ENCODE results near the gene APP. TPM values are rescaled to one million over a fixed set of nuclear protein-coding genes. Genes with fewer than 3 reads are reported as not detected.

The APP gene
- total RNA-seq, 1 donor, result 404 TPM

- no peak overlapping the region for H3K4me3 ChIP-seq (ENCODE audit: low read depth, low read length)
- no peak for DNase-seq (ENCODE audit: low read depth)
- TF ChIP-seq, protein P1, sequence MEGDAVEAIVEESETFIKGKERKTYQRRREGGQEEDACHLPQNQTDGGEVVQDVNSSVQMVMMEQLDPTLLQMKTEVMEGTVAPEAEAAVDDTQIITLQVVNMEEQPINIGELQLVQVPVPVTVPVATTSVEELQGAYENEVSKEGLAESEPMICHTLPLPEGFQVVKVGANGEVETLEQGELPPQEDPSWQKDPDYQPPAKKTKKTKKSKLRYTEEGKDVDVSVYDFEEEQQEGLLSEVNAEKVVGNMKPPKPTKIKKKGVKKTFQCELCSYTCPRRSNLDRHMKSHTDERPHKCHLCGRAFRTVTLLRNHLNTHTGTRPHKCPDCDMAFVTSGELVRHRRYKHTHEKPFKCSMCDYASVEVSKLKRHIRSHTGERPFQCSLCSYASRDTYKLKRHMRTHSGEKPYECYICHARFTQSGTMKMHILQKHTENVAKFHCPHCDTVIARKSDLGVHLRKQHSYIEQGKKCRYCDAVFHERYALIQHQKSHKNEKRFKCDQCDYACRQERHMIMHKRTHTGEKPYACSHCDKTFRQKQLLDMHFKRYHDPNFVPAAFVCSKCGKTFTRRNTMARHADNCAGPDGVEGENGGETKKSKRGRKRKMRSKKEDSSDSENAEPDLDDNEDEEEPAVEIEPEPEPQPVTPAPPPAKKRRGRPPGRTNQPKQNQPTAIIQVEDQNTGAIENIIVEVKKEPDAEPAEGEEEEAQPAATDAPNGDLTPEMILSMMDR (IDR thresholded peaks at IDR 0.05; ENCODE audit: insufficient read depth, low read length), result no peak
Measured at GRCh38 chr21:26142363-26142762, 28.2 kb downstream of the APP start.

DNA sequence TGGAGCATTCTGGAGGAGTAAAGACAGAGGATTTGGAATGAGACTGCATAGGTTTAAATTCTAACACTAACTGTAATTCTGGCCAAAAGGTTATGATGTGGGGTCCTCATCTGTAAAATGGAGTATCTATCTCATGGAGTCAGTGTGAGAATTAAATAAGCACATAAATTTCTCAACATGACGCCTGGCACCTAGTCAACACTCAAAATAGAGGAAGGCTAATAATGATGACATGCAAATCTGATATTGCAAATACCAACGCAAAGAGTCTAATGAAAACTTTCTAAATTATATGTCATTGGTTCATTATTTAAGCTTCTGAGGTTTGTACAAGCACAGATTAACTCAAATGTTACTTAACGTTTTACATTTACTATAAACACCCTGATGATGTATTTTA lies 29.6 kb downstream of the APP start:
- no peak for DNase-seq (ENCODE audit: low read depth)
- TF ChIP-seq, protein P1 (IDR thresholded peaks at IDR 0.05; ENCODE audit: insufficient read depth, low read length), result no peak
- H3K4me3 ChIP-seq (ENCODE audit: low read depth, low read length), result no peak overlapping the region

DNA sequence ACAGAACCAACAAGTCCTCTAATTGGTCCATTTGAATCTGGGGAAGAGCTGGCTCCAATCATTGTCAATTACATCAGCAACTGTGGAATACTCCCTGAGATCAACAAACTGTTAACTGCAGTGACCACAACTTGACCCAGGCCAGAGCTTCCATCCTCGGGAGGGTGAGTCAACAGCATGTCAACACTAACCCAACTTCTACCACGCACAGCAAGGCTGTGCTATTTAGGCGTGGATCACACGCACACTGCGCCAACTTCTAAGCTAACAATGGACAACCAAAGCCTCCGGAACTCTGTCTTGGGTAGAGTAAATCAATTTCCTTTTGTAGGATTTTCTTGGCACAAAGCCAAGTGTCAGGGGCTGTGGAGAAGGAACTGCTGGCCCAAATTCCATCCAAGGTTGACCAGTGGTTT lies 30.4 kb downstream of the APP start:
- no peak overlapping the region for H3K4me3 ChIP-seq (ENCODE audit: low read depth, low read length)
- TF ChIP-seq, protein P1 (IDR thresholded peaks at IDR 0.05; ENCODE audit: insufficient read depth, low read length), result no peak
- DNase-seq (ENCODE audit: low read depth), result peak; percentile 98

GRCh38 chr21:26138615-26139257 lies 31.8 kb downstream of the APP start:
- DNase-seq (ENCODE audit: low read depth), result no peak
- no peak overlapping the region for H3K4me3 ChIP-seq (ENCODE audit: low read depth, low read length)
- TF ChIP-seq, protein P1 (IDR thresholded peaks at IDR 0.05; ENCODE audit: insufficient read depth, low read length), result no peak

GRCh38 chr21:26137379-26138060 lies 33.0 kb downstream of the APP start:
- H3K4me3 ChIP-seq (ENCODE audit: low read depth, low read length), result no peak overlapping the region
- TF ChIP-seq, protein P1 (IDR thresholded peaks at IDR 0.05; ENCODE audit: insufficient read depth, low read length), result no peak
- DNase-seq (ENCODE audit: low read depth), result no peak

DNA sequence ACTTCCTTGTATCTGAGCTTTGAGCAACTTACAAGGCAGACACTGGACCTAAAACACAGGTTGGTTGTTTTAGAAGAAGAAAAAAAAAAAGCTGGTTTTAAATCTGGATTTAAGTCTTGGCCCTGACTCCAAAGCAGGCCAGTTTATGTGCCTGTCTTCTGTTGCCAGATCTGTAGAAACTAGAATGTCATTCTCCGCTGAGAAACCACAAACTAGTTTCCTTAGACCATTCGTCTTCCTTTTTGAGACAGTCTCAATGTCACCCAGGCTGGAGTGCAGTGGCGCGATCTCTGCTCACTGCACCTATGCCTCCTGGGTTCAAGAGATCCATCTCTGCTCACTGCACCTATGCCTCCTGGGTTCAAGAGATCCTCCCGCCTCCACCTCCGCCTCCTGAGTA lies 33.9 kb downstream of the APP start:
- TF ChIP-seq, protein P1 (IDR thresholded peaks at IDR 0.05; ENCODE audit: insufficient read depth, low read length), result no peak
- H3K4me3 ChIP-seq (ENCODE audit: low read depth, low read length), result no peak overlapping the region
- DNase-seq (ENCODE audit: low read depth), result no peak
